HPDE6-E6E7 (cell line): ENCODE results near the gene LRRC8C.
"Not testable (repeated sequence)": the region's sequence is repeated elsewhere in the genome, so short reads cannot be mapped to it uniquely, and the experiment has no call there.

Experiments used
- DNase-seq: peaks from one replicate; pipeline ENCODE4 v3.0.0; 2011; ENCODE audit warnings: missing footprints; ENCODE audit errors: extremely low spot score

LRRC8C gene

DNA sequence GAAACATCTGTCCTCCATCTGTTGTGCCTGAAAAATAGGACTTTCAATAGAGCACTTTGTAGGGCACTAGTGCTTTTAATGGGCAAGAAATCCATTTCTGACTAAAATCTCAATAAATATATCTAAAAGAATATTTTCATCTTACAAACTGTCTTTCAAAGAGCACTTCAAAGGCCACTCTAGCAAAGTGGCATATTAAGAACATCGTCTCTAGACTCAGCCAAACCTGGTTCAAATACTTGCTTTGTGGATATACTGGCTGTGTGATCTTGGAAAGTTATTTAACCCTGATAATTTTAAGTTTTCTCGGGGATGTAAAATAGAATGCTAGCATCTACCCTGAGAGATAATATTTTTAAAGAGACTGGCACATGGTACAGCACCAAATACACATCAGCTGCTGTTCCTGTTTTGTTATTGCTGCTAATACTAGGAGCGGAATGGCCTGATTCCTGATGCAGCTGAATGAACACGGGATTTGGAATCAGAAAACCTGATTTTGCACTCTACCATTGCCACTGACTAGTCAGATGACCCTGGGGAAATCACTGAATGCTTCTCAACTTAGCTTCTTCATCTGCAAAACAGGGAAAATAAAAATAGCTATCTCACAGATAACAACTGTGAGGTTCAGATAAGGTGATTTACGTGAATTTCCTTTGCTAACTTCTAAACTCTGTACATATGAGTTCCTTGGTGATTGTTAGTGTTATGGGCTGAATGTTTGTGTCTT, 25.2 kb upstream of the LRRC8C start:
- DNase-seq: no peak

DNA sequence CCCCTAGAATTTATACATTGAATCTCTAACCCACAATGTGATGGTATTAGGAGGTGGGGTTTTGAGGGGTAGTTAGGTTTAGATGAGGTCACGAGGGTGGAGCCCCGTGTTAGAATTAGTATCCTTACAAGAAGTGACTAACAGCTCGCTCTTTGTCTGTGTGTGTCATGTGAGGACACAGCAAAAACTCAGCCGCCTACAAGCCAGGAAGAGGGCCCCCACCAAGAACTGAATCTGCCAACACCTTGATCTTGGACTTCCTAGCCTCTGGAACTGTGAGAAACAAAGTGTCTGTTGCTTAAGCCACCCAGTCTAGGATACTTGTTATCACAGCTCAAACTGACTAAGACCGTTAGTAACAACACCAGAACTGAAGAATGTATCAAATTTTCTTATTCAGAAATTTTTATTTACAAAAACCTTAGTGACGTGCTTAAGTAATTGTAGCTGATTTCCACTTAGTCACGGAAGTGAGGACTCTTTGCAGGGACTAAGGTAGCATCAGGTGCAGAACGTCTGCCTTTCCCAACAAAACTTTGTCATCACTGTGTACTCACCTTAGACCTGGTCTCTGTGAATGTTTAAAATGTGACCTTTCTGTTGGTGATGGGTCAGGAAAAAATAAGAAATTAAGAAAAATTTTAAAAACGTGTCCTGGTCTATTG, 24.5 kb upstream of the LRRC8C start:
- no peak for DNase-seq

DNA sequence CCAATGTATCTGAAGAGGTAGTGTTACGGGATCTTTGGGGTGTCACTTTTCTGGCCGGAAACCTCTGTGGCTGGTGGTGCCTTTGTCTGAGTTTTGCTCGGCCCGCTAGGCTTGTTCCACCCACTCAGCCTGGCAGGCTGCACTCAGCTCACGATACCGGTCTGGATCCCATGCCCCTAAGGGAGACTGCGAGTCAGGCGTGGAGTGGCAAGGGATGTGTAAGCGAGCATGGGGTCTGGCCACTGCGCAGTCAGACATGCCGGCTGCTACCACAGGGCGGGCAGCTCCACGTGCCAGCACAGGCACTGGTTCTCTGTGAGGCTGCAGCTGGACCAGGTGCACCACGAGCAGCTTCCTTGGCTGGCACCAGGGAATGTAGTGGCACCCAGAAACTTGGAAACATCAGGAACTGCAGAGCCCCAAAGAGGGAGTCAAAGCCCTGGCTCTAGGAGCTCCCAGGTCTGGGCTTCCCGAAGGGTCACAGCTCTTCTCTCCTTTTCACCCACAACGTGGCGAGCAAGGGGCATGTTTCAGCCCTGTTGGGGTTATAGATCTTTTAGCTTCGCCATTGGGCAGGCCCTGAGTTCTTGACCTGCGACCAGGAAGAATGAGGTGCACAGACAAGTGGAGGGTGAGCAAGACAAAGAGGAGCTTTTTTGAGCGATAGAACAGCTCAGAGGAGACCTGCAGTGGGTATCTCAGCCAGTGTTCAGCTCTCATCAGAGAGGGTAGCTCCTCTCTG, 23.8 kb upstream of the LRRC8C start:
- DNase-seq: no peak

DNA sequence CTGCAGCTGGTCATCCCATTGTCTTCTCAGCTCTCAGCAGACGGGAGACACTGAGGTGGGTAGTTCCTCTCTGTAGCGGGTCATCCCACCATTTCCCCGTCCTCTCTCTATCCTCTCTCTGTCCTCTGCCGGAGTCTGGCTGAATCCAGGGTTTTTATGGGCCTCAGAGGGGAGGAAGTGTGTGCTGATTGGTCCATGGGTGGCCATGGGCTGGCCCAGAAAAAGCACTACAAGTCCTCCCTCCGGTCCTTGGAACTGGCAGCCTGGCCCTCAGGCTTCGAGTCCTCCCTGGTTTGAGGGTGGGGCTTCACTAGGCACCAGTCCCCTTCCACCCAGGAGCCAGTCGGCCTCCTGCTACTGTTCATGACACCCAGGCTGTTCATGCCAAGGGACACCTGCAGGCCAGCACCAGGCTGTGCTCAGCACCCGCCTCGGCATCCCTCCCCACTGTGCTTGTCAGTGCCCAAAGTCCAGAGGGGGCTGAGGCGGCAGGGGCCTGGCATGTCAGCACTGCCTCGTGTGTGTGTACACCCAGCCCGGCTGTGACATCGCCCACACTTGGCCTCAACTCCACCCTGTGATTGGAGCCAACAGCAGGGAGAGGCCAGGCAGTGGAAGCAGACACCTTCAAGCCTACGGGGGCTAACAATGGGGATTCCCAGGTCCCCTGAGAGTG, 23.0 kb upstream of the LRRC8C start:
- DNase-seq: no peak

DNA sequence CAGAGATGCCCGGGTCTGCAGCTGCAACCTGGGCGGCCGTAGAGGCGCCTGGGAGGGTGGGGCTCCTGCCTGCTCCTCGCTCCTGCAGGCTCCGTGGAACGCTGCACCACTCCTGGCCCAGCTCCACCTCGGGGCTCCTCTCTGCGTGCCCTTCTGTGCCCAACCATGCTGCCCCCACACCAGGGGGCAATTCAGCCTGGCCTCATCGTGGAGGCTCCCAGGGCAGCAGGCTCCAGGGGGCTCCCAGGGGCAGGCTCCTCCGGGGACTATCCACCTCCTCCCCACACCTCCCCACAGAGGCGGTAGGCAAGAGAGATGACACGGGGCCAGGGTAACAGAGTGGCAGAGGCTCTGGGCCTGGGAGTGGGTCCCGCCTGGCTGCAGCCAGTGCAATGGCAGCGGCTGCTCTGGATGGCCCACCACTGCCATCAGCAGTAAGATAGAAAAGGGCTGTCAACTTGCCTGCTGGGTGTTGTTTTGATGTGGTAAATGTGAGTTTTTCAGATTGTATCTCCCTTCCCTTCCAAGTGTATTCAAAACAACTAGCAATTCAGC, 22.4 kb upstream of the LRRC8C start:
- no peak for DNase-seq

DNA sequence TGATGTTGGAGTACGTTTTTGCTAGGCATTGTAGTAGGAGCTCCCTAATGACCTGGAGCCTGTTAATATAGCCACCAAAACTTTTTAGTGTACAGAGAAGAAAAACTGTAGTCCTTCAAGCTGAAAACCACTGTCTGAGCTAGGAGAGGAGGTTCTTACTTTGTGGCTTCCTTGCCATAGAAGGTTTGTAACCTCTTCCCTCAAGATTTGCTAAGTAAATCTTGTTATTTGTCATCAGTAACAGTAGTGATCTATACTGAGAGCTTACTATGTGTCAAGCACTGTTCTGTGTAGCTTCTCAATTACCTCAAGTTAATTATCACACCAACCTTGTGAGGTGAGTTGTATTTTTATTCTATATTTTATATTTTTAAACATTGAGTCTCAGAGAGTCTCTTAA, 21.2 kb upstream of the LRRC8C start:
- DNase-seq: no peak

DNA sequence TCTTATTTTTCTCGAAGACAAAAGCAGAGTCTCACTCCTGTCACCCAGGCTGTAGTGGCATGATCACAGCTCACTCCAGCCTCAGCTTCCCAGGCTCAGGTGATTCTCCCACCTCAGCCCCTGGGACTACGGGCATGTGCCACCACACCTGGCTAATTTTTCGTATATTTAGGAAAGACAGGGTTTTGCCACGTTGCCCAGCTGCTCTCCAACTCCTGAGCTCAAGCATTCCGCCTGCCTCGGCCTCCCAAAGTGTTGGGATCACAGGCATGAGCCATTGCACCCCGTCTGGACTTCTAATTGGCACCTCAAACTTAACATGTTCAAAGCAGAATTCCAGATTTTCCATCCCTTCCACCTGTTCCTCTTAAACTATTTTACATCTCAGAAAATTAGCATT, 19.0 kb upstream of the LRRC8C start:
- no peak for DNase-seq

DNA sequence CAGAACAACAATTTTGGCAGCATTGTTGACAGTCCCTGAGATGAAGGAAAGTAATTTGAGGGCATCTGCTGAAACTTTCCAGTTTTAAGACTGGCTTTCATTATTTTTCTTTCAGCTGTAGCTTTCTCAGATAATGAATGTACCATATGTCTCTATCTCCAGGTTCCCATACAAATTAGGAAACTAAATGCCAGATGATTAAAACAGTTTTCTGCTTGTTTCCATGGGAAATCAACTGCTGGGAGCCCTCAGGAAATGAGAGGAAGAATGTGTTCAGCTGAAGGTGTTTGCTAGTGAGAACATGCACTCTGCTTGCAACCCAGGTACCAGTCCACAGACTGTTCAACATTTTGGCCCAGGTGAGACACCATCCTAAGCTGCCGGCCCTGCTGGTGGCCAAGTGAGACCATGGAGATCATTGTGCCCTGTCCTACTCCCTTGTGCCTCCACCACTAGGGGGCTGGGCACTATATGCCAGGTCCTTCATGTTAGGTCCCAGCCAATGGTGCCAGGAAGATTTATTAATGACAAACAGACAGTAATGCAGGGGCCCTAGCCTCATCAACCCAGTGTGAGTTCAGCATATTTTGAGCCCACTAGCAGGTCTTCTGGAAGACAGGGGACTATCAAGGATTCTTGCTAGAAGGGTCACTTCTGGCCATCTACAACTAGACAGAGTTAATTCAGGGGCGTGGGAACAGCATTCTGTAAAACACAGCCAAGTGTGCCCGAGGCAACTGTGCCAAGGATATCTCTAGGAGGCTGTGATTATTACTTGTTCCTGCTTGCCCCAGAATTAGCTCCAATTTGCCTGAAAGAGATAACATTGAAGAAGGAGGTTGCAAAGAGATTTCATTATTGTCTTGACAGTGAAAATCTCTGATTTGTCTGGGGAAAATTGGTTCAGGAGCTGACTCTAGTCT, 17.0 kb upstream of the LRRC8C start:
- no peak for DNase-seq

DNA sequence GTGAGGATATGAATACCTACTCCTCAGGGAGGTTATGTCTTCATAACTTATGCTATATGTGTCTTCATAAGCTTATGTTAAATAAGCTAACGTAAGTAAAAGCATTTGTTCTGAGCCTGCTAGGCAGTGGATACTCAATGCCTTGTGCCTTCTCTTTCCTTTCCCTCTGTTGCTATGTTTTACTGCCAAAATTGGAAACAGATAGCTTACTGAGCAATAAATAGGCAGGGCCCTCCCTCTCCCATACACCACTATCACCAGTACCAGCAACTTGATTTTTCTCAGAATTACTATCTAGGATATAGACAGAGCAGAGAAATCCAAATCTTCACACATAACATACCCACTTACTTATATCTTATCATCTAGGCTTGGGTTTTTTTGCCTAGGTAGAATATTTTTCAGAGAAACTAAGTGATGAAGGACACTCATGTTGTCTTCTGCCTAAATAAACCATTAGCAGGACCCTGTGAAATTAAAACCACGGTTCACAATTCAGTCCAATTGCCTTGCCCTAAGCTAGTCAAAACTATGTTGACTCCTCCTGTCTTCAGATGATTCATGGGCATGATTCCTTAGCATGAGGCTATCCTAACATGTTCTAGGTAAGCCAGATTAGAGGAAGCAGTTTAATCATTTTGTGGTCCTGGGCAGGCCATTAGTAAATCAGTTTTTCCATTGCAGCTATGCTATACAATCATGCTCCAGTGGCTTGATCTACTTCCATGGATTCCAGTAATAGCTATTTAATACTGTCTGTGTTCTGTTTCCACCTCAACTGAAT, 15.9 kb upstream of the LRRC8C start:
- DNase-seq: no peak

DNA sequence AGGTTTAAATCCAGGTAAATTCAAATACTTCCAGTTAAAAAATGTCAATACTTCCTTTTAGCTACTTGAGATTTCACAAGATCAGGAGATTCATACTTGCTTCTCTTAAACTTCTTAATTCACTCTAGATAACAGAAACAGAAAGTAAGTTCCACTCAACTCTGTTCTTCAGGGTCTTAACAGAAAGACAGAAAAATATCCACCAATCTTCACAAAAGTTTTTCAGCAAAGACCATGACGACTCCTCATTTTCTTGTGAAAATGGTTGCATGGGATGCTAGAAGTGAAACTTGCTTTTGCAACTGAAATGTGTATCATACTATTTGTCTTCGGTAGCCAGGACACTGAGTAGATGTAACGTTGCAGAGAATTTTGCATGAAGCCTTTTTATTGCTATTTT, 12.3 kb upstream of the LRRC8C start:
- DNase-seq: no peak

DNA sequence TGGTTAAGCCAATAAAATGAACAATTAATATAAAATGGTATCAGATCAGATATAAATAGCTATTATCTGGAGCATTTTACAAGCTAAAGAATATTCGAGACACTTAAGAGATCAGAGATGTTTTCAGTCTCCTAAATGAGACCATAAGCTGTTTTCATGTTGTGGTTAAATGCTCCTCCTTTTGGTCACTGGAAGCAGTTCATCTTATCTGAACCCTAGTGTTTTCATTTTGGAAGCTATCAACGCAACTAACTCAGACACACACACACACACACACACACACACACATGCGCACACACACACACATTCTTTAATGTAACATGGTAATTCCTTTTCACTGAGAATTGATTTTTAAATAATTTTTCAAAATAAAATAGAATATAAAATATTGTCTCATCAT, 10.0 kb upstream of the LRRC8C start:
- DNase-seq: no peak

DNA sequence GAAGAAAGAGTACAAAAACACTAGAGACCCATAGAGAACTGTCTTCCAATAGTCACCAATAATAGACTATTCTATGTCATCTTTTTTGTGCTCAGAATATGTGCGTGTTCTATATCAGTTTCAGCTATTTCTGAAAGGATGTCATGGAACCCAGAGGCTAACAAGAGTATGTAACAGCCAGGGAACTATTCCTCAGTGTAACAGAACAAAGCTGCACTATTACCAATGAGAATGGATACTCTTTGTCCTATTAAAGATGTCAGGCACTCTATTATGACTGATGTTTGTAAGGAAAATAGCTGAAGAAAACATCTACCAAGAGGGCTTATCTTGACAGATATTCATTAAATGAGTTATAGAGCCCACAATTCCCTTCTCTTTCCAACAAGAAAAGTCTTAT, 8.6 kb upstream of the LRRC8C start:
- DNase-seq: no peak

DNA sequence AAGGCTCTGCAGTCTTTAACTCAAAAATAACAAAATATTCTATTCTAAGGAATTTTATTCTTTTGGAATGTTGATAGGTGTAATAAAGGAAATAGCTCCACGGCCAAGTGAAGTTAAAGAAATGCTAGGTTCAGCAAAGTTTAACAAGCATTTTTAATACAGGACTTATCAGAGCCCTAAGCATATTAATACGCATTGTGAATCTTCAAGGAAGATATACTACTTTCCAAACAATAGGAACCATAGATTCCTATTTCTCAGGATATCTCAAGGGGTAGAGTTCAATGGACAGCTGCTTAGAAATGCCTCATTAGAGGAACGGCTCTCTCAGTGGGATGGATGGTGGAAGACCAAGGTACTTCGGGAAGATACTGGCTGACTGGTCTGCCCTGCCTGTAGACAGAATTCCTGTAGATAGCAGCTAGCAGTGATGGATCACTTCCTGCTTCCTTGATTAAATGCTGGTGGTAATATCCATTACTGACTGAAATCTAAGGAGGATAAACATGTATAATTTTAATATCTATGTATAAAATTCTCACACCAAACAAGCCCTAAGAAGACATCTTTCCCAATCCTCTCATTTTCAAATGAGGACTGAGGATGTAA, 8.1 kb upstream of the LRRC8C start:
- no peak for DNase-seq

DNA sequence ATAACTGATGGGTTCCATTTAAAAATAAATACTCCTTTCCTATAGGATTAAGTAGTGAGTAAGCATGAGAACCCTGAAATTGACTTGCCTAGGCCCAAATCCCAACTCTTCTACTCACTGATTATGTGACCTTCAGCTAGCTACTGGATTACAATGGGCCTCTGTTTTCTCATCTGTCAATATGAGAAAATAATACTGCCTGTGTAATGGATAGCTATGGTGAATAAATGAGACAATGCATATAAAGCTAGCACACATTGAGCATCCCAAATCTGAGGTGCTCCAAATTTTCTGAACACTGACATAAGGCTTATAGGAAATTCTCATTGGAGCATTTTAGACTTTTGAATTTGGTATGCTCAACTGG, 5.3 kb upstream of the LRRC8C start:
- DNase-seq: no peak

DNA sequence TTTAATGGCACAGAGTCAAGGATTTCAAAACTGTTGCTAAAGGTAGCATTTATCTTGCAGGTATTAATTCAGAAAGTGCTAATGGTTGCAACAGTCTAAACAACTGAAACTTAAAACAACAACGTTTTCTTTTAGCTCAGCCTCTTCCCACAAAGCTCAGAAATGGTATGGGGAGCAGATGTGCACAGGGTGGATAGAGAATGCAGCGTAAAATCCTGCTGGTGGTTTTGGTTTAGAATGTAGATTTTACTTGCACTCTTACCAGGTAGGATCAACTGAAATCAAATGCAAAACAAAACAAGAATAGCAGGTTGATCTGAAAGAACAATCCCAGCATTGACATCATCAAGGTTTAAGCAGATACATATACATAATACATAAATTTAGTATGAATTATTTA, 3.8 kb upstream of the LRRC8C start:
- no peak for DNase-seq

DNA sequence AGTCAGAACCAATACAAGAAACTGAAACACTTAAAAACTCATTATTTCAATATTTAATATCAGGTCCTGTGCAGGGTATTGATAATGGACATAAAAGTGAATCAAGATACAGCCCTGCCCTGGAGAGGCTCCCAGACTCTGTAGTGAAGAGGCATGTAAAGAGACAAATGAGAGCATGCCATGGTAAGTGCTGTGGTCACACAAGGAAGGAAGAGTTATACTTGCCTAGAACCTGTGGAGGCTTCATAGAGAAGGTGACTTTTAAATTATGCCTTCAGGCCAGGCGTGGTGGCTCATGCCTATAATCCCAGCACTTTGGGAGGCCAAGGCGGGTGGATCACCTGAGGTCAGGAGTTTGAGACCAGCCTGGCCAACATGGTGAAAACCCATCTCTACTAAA, 3.3 kb upstream of the LRRC8C start:
- not testable (repeated sequence) for DNase-seq

DNA sequence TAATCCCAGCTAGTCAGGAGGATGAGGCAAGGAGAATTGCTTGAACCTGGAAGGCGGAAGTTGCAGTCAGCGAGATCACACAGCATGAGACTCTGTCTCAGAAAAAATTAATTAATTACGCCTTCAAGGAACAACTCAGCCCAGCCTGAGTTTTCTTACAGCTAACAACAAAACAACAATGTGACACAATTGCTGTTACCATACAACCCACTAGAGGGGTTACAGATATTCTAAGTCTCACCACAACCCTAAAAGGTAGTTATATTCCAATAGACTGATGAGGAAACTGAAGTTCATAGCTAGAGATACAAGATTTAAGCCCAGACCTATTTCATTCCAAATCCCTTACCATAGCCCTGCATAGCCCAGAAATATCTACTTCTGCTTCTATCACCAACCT, 2.9 kb upstream of the LRRC8C start:
- DNase-seq: no peak

DNA sequence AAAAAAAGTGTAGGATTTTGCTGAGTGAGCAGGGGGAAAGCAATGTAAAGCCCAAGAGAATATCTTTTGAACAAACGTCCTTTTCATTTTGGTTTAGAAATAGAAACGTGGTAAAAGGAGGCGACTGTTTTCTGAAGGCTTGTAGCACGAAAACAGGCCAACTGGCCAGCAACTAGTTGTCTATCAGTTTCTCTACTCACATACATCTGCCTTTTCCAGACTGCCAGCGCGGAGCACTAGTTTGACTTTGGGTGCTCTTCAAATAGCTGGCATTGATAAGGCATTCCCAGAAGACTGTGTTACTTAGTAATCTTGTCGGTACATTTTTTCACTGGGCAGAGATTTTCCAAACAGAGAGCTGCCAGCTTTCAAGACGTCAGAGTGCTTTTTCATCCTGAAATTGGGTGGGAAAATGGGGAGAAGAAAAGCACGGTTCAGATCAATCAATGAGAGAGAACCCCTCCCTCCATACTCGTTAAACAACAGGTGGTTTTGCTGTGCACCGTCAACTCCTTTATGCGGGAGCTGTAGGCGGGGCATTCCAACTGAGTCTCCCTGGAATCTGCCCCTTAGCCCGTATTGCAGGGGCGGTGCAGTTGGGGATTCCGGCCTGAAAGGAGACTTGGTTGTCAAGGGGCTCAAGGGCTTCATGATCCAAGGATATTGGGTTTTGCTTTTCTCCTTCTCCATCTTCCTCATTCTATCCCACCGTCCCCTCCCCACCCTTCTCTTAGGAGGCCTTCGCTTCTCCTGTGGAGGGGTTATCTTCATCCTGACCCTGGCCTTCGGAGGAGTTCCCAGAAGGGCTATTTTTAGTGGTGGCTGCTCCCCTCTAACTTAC, 884 bp upstream of the LRRC8C start:
- no peak for DNase-seq

DNA sequence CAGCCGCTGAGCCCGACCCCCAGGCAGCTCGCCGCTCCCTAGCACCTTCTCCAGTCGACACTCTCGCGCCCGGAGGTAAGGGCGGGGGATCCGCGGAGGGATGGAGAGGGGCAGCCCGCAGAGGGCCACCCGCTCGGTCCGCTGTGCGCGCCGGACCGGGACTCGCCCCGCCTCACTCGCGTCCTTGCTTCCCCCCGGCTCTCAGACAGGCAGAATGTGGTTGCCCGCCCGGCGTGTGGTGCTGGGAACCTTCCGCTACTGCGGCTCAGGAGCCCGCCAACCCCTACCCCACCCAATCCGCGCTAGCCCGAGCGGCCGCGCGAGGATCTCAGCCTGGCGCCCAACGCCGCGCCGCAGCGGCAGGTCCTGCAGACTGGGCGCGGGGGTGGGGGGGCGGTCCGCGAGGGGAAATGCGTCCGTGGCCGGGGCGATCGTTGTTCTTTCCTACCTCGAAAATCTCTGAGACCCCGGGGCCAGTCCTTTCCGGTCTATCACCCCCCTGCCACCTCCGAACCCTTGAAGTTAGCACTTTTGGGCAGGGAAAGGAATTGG, 404 bp downstream of the LRRC8C start:
- DNase-seq: peak; percentile 28
